Uterus (tissue), 4 donors: ENCODE data around the gene UCP3. TPM values are rescaled to one million over a fixed set of nuclear protein-coding genes. Genes with fewer than 3 reads are reported as not detected.

Experiments used
- DNase-seq, 2 donors: peaks; one replicate each; pipeline ENCODE4 v3.0.0-alpha.2; 2019 to 2020
- H3K27ac ChIP-seq, 2 donors: fragments of 200-600 bp; sonication (generic); 1 replicate in 1 of 2; 2 replicates in 1 of 2; pipeline ENCODE4 v1.5.1; 2016 to 2018
- H3K27me3 ChIP-seq, 2 donors: fragments of 200-600 bp; sonication (generic); one replicate each; pipeline ENCODE4 v1.5.1; 2018 to 2019; ENCODE audit warnings: control low read depth in 1 of 2
- H3K36me3 ChIP-seq, 2 donors: fragments of 200-600 bp; sonication (generic); one replicate each; pipeline ENCODE4 v1.5.1; 2019; ENCODE audit warnings: control low read depth in 1 of 2
- H3K4me1 ChIP-seq, 2 donors: fragments of 200-600 bp; sonication (generic); one replicate each; pipeline ENCODE4 v1.5.1; 2018 to 2019; ENCODE audit warnings: control low read depth in 1 of 2
- H3K4me3 ChIP-seq, 2 donors: fragments of 200-600 bp; sonication (generic); 1 replicate in 1 of 2; 2 replicates in 1 of 2; pipeline ENCODE4 v1.5.1; 2018 to 2019; ENCODE audit warnings: mild to moderate bottlenecking in 1 of 2
- H3K9me3 ChIP-seq, 2 donors: fragments of 200-600 bp; sonication (generic); one replicate each; pipeline ENCODE4 v1.5.1; 2019; ENCODE audit warnings: control low read depth in 1 of 2
- CTCF ChIP-seq, 4 experiments: fragments of 200-600 bp in 2 of 4; fragments of 450-650 bp in 2 of 4; sonication (generic) in 2 of 4; IDR thresholded peaks; one replicate each; pipeline ENCODE4 v1.5.1; 2016 to 2019; ENCODE audit warnings: antibody characterized with exemption in 4 of 4, mild to moderate bottlenecking in 2 of 4, moderate library complexity in 1 of 4
- POLR2A ChIP-seq, 2 donors: fragments of 450-650 bp; IDR thresholded peaks; one replicate each; pipeline ENCODE4 v1.6.1; 2016; ENCODE audit warnings: antibody characterized with exemption in 2 of 2, mild to moderate bottlenecking in 1 of 2, moderate library complexity in 1 of 2
- intact Hi-C: fragments of 100-400 bp; cut with DNase I; formaldehyde crosslinking; loops from one replicate; pipeline ENCODE4 v1.15.1; 2023; ENCODE audit warnings: low total_unique reads
- total RNA-seq, 4 donors: library from RNA; depleted of rRNA in 3 of 4; stranded (reverse); fragments of >200 nt in 3 of 4; gene quantifications; one replicate each; pipeline versions ENCODE4 v1.1.0 to v1.2.4, GENCODE V29; 2014 to 2023
- donor health status: DM: yes; HTN: yes; CAD: no.

Gene UCP3
- total RNA-seq, 4 donors from 2014 or later: 0.21 to 4.1 (median 1.5) TPM; not detected in 1

- H3K27ac ChIP-seq: no peak overlapping the region
- no peak for DNase-seq
Observed at GRCh38 chr11:74004759-74005615, 3.9 kb downstream of the UCP3 start.

GRCh38 chr11:74004046-74004695 lies 4.7 kb downstream of the UCP3 start:
- DNase-seq: no peak
- no peaks in the 10 kb centered on the region for H3K36me3 ChIP-seq
- no peak overlapping the region for H3K27ac ChIP-seq

More at GRCh38 chr11:74004759-74005615, 3.9 kb downstream of the UCP3 start:
- Histone ChIP-seq H3K4me3 (no peak overlapping the region), H3K36me3 (no peaks in the 10 kb centered on the region), H3K9me3 (no peaks in the 10 kb centered on the region), H3K4me1 (no peaks in the 10 kb centered on the region), H3K27me3 (no peaks in the 10 kb centered on the region)
- intact Hi-C loops: no loop called here
- TF ChIP-seq POLR2A (IDR thresholded peaks at IDR 0.05) (no peak), CTCF (IDR thresholded peaks at IDR 0.05) (no peak)

GRCh38 chr11:74002832-74003231 lies 6.1 kb downstream of the UCP3 start:
- intact Hi-C loops: no loop called here
- Histone ChIP-seq H3K36me3 (no peaks in the 10 kb centered on the region), H3K27me3 (no peaks in the 10 kb centered on the region), H3K4me1 (no peaks in the 10 kb centered on the region), H3K27ac (no peak overlapping the region), H3K9me3 (no peaks in the 10 kb centered on the region), H3K4me3 (no peak overlapping the region)
- no peak for DNase-seq
- TF ChIP-seq CTCF (IDR thresholded peaks at IDR 0.05) (no peak), POLR2A (IDR thresholded peaks at IDR 0.05) (no peak)

More at GRCh38 chr11:74004046-74004695, 4.7 kb downstream of the UCP3 start:
- no peaks in the 10 kb centered on the region for H3K9me3 ChIP-seq
- no peak overlapping the region for H3K4me3 ChIP-seq
- no peaks in the 10 kb centered on the region for H3K4me1 ChIP-seq
- no peaks in the 10 kb centered on the region for H3K27me3 ChIP-seq
- no peak for TF ChIP-seq CTCF (IDR thresholded peaks at IDR 0.05)
- TF ChIP-seq POLR2A (IDR thresholded peaks at IDR 0.05): no peak
- intact Hi-C loops: no loop called here

- DNase-seq: no peak
- TF ChIP-seq CTCF (IDR thresholded peaks at IDR 0.05) (no peak), POLR2A (IDR thresholded peaks at IDR 0.05) (no peak)
- Histone ChIP-seq H3K27ac (no peak overlapping the region), H3K4me1 (no peaks in the 10 kb centered on the region), H3K4me3 (no peak overlapping the region), H3K27me3 (no peaks in the 10 kb centered on the region), H3K36me3 (no peaks in the 10 kb centered on the region), H3K9me3 (no peaks in the 10 kb centered on the region)
- intact Hi-C loops: no loop called here
Observed at GRCh38 chr11:74001822-74002286, 7.0 kb downstream of the UCP3 start.
